ENCODE measurements around the gene RALGPS1.

DNA sequence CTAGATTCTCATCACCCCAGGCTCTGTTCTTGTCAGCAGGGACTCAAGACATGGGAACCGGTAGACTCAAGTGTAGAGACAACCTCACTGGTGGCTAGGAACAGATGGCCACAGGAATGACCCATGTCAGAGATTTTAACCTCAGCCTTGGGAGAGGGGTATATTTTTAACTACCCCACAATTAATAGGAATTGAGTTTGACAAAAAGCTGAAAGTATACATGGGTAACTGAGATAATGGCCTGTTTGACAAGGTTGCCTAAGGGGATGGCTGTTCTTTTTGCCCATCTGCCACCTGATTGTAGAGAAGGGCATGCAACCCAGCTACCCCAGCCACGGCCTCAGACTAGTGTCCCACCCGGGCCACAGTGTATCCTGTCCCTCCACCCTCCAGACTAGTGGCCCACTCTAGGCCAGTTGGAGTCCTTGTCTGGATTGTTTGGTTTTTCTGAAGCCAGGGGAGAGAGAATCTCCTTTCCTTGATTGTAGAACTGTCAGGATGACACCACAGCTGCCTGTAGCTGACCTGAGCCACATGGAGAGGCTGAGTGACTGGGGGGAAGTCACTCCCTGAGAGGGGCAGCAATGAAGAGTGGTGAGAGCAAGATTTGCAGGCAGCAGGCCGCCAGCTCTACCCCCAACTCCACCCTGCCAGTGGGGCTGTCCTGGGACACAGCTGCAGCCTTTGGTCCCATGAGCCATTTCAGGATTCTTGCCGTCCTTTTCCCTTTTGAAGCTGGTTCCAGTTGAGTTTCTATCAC lies 222.5 kb downstream of the RALGPS1 start:
- TF ChIP-seq ZKSCAN5 (CRISPR knock-in tag; IDR thresholded peaks at IDR 0.05): no peak
- TF ChIP-seq, protein P1, sequence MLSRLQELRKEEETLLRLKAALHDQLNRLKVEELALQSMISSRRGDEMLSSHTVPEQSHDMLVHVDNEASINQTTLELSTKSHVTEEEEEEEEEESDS (CRISPR knock-in tag; IDR thresholded peaks at IDR 0.05; ENCODE audit: borderline replicate concordance): no peak
- TF ChIP-seq CTCF (CRISPR knock-in tag; IDR thresholded peaks at IDR 0.05): no peak
- no peak for TF ChIP-seq MAFK (conservative IDR thresholded peaks at IDR 0.05 in 1 of 2, IDR thresholded peaks at IDR 0.05 in 1 of 2; ENCODE audit: low read length in 2 of 2)
- no peak for TF ChIP-seq ZNF235 (CRISPR knock-in tag; IDR thresholded peaks at IDR 0.05; ENCODE audit: borderline replicate concordance)
- no peak for TF ChIP-seq NFYB (CRISPR knock-in tag; IDR thresholded peaks at IDR 0.05)
- TF ChIP-seq BCLAF1 (IDR thresholded peaks at IDR 0.05): no peak
- TF ChIP-seq NFE2L1 (CRISPR knock-in tag; IDR thresholded peaks at IDR 0.05; ENCODE audit: borderline replicate concordance): no peak
- no peak for TF ChIP-seq ZBTB7A (CRISPR knock-in tag; IDR thresholded peaks at IDR 0.05)
- TF ChIP-seq ZNF180 (CRISPR knock-in tag; IDR thresholded peaks at IDR 0.05; ENCODE audit: borderline replicate concordance, low read depth): no peak
- TF ChIP-seq HDAC2 (CRISPR knock-in tag; IDR thresholded peaks at IDR 0.05): no peak
- TF ChIP-seq EZH2 (conservative IDR thresholded peaks at IDR 0.05; ENCODE audit: low read depth, low read length): no peak

Data from HepG2 (cell line).